Peyer's patch (tissue), 4 donors: Measurements from ENCODE around the gene MYLK4. TPM values are rescaled to one million over a fixed set of nuclear protein-coding genes. Genes with fewer than 3 reads are reported as not detected.
A peak's percentile ranks its signal among the peaks of the same experiment; 100 is the strongest.

Experiments
- DNase-seq, 3 donors: peaks; one replicate each; pipeline ENCODE4 v3.0.0-alpha.2; 2017 to 2019
- H3K27ac ChIP-seq, 4 donors: fragments of 200-600 bp; sonication (generic); one replicate each; pipeline ENCODE4 v1.5.1; 2016 to 2019
- H3K27me3 ChIP-seq, 2 donors: fragments of 200-600 bp; sonication (generic); one replicate each; pipeline ENCODE4 v1.5.1; 2019
- H3K36me3 ChIP-seq, 3 donors: fragments of 200-600 bp; sonication (generic); one replicate each; pipeline ENCODE4 v1.5.1; 2016 to 2019
- H3K4me1 ChIP-seq, 4 donors: fragments of 200-600 bp; sonication (generic); one replicate each; pipeline ENCODE4 v1.5.1; 2016 to 2019
- H3K4me3 ChIP-seq, 4 donors: fragments of 200-600 bp; sonication (generic); 1 replicate in 3 of 4; 2 replicates in 1 of 4; pipeline ENCODE4 v1.5.1; 2016 to 2019; ENCODE audit warnings: mild to moderate bottlenecking in 1 of 4
- H3K9me3 ChIP-seq, 4 donors: fragments of 200-600 bp; sonication (generic); one replicate each; pipeline ENCODE4 v1.5.1; 2016 to 2019; ENCODE audit warnings: mild to moderate bottlenecking in 1 of 4
- POLR2A ChIP-seq, 2 donors: fragments of 450-650 bp; IDR thresholded peaks; one replicate each; pipeline ENCODE4 v1.5.1; 2017; ENCODE audit warnings: antibody characterized with exemption in 2 of 2, mild to moderate bottlenecking in 2 of 2, moderate library complexity in 2 of 2
- total RNA-seq, 4 donors: library from RNA; depleted of rRNA; stranded (reverse); fragments of >200 nt; gene quantifications; one replicate each; pipeline ENCODE4 v1.1.0, GENCODE V29; 2016
- TF ChIP-seq, protein P1 (sequence below), 6 experiments: fragments of 450-650 bp in 4 of 6; fragments of 200-600 bp in 2 of 6; sonication (generic) in 1 of 6; IDR thresholded peaks; one replicate each; pipeline ENCODE4 v1.5.1; 2017 to 2019; ENCODE audit warnings: antibody characterized with exemption in 6 of 6, mild to moderate bottlenecking in 3 of 6, moderate library complexity in 1 of 6

MYLK4 gene
- total RNA-seq, 4 donors from 2014 or later, result 0.35 to 2.4 (median 0.81) TPM

GRCh38 chr6:2659882-2660281 is 90.8 kb downstream of the MYLK4 start:
- no peaks in the 10 kb centered on the region for H3K4me1 ChIP-seq
- no peak for DNase-seq
- H3K4me3 ChIP-seq, result no peak overlapping the region
- H3K27me3 ChIP-seq, result no peaks in the 10 kb centered on the region
- no peaks in the 10 kb centered on the region for H3K9me3 ChIP-seq
- no peaks in the 10 kb centered on the region for H3K36me3 ChIP-seq
- H3K27ac ChIP-seq, result no peak overlapping the region
- TF ChIP-seq, protein P1, sequence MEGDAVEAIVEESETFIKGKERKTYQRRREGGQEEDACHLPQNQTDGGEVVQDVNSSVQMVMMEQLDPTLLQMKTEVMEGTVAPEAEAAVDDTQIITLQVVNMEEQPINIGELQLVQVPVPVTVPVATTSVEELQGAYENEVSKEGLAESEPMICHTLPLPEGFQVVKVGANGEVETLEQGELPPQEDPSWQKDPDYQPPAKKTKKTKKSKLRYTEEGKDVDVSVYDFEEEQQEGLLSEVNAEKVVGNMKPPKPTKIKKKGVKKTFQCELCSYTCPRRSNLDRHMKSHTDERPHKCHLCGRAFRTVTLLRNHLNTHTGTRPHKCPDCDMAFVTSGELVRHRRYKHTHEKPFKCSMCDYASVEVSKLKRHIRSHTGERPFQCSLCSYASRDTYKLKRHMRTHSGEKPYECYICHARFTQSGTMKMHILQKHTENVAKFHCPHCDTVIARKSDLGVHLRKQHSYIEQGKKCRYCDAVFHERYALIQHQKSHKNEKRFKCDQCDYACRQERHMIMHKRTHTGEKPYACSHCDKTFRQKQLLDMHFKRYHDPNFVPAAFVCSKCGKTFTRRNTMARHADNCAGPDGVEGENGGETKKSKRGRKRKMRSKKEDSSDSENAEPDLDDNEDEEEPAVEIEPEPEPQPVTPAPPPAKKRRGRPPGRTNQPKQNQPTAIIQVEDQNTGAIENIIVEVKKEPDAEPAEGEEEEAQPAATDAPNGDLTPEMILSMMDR (IDR thresholded peaks at IDR 0.05), result no peak
- TF ChIP-seq POLR2A (IDR thresholded peaks at IDR 0.05), result no peak

- H3K4me1 ChIP-seq, result no peaks in the 10 kb centered on the region
- no peak overlapping the region for H3K4me3 ChIP-seq
- no peaks in the 10 kb centered on the region for H3K9me3 ChIP-seq
- H3K27ac ChIP-seq, result no peak overlapping the region
- TF ChIP-seq, protein P1 (IDR thresholded peaks at IDR 0.05), result no peak
- no peak for TF ChIP-seq POLR2A (IDR thresholded peaks at IDR 0.05)
- H3K27me3 ChIP-seq, result no peaks in the 10 kb centered on the region
- DNase-seq, result no peak
- H3K36me3 ChIP-seq, result no peaks in the 10 kb centered on the region
These were observed 91.3 kb downstream of the MYLK4 start for GRCh38 chr6:2659381-2659780.

GRCh38 chr6:2658788-2659187 is 91.9 kb downstream of the MYLK4 start:
- Histone ChIP-seq H3K36me3 (no peaks in the 10 kb centered on the region), H3K27me3 (no peaks in the 10 kb centered on the region), H3K4me1 (no peaks in the 10 kb centered on the region), H3K27ac (no peak overlapping the region), H3K9me3 (no peaks in the 10 kb centered on the region), H3K4me3 (no peak overlapping the region)
- TF ChIP-seq, protein P1 (IDR thresholded peaks at IDR 0.05), result no peak
- TF ChIP-seq POLR2A (IDR thresholded peaks at IDR 0.05), result no peak
- peak in 1 of 3 donors; percentile 18 for DNase-seq

- DNase-seq, result no peak
- Histone ChIP-seq H3K4me1 (no peaks in the 10 kb centered on the region), H3K27ac (no peak overlapping the region), H3K4me3 (no peak overlapping the region), H3K9me3 (no peaks in the 10 kb centered on the region), H3K36me3 (no peaks in the 10 kb centered on the region), H3K27me3 (no peaks in the 10 kb centered on the region)
- no peak for TF ChIP-seq POLR2A (IDR thresholded peaks at IDR 0.05)
- TF ChIP-seq, protein P1 (IDR thresholded peaks at IDR 0.05), result no peak
These were observed 94.2 kb downstream of the MYLK4 start for GRCh38 chr6:2656460-2657079.

GRCh38 chr6:2655844-2656433 is 94.8 kb downstream of the MYLK4 start:
- Histone ChIP-seq H3K27me3 (no peaks in the 10 kb centered on the region), H3K4me3 (no peak overlapping the region), H3K27ac (no peak overlapping the region)

More at GRCh38 chr6:2655844-2656433, 94.8 kb downstream of the MYLK4 start:
- H3K4me1 ChIP-seq, result no peaks in the 10 kb centered on the region
- H3K36me3 ChIP-seq, result no peaks in the 10 kb centered on the region
- H3K9me3 ChIP-seq, result no peaks in the 10 kb centered on the region
- no peak for TF ChIP-seq POLR2A (IDR thresholded peaks at IDR 0.05)
- TF ChIP-seq, protein P1 (IDR thresholded peaks at IDR 0.05), result no peak
- no peak for DNase-seq
